Left renal cortex interstitium (tissue), 4 donors: ENCODE data around the gene PCNT. TPM values are rescaled to one million over a fixed set of nuclear protein-coding genes. Genes with fewer than 3 reads are reported as not detected.
A peak's percentile ranks its signal among the peaks of the same experiment; 100 is the strongest.
"Not testable (repeated sequence)": the region's sequence is repeated elsewhere in the genome, so short reads cannot be mapped to it uniquely, and the experiment has no call there.

ENCODE experiments used
- DNase-seq, 4 donors: peaks; one replicate each; pipeline ENCODE4 v3.0.0-alpha.2; 2013; ENCODE audit warnings: low read depth in 4 of 4, low spot score in 2 of 4, missing footprints in 1 of 4
- polyA plus RNA-seq, 4 donors: library from polyadenylated mRNA; unstranded; fragments of 120-200 nt; gene quantifications; one replicate each; pipeline ENCODE4 v1.2.1, GENCODE V29; 2013; ENCODE audit not compliant: insufficient read length in 4 of 4

Gene PCNT
- polyA plus RNA-seq, 4 donors: 25.6 to 46.3 (median 35.3) TPM

DNA sequence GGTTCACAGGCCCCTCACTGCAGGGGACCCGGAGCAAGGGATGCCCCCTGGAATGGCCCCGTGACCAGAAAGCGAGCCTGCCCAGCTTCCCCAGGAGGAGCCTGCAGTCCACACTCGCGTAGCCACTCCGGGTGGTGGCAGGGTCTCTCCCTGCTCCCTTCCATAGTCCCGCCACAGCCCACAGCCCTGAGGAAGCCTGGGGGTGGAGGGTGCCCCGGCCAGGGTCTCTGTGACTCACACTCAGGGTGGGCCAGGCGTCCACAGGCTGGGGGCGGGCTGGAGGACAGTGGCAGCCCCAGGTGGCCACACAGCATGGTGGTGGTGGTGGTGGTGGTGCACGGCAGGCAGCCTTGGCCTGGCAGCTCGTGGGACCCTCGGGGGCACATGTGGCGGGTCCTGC lies 22.2 kb upstream of the PCNT start:
- no peak for DNase-seq

DNA sequence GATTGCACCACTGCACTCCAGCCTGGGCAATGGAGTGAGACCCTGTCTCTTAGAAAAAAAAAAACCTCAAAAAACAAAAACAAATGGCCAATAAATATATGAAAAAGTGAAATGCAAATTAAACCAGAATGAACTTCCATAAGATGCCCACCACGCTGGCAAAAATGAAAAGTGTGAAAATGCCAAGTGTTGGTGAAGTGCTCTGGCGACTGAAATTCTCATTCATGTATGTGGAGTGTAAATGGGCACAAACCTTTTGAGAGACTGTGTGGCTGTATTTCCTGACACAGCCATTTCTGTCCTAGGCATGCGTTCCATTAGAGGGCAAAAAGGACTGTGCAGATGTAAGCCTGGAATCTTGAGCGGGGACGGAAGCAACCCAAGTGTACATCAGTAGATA lies 19.5 kb upstream of the PCNT start:
- DNase-seq: no peak

DNA sequence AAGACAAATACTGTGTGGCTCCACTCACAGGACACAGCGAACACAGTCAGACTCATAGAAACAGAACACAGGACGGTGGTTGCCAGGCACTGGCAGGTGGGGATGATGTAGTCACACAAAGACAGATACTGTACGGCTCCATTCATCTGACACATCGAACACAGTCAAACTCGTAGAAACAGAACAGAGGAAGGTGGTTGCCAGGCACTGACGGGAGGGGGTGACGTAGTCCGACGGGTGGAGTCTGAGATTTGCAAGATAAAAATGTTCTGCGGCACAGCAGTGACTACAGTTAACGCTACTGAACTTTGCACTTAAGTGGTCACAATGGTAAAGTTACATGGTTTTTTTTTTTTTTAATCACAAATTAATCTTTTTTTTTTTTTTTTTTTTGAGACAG lies 19.0 kb upstream of the PCNT start:
- DNase-seq: no peak

DNA sequence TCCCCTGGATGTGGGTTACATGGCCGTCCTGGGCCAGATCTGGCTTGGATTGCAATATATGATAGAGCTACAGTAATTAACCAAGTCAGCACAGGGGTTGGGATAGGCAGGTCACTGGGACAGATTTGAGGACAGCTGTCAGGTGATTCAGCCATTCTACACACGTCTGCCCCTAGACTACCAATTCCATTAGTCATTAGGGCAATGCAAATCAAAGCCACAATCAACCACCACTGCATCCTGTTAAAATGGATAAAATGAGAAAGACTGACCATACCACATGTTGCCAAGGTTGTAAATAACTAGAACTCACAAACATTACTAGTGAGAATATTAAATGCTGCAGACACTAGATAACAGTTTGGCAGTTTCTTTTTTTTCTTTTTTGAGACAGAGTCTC lies 16.3 kb upstream of the PCNT start:
- DNase-seq: no peak

DNA sequence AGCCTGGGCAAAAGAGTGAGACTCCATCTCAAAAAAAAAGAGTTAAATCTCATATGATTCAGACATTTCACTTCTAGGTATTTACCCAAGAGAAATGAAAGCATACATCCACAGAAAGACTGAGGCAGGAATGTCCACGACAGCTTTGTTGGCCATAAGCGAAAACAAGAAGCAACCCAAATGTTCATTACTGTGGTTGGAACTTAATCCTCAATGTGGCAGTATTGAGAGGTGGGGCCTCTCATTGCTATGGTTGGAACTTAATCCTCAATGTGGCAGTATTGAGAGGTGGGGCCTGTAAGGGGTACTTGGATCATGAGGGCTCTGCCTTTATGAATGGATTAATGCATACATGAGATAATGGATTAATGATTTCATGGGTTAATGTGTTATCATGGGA lies 15.5 kb upstream of the PCNT start:
- DNase-seq: no peak

DNA sequence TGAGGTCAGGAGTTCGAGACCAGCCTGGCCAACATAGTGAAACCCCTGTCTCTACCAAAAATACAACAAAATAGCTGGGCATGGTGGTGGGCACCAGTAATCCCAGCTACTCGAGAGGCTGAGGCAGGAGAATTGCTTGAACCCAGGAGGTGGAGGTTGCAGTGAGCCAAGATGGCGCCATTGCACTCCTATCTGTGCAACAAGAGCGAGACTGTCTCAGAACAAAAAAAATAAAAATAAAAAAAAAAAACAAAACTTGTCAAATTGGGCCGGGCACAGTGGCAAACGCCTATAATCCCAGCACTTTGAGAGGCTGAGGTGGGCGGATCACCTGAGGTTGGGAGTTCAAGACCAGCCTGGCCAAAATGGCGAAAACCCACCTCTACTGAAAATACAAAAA lies 13.7 kb upstream of the PCNT start:
- DNase-seq: not testable (repeated sequence)

DNA sequence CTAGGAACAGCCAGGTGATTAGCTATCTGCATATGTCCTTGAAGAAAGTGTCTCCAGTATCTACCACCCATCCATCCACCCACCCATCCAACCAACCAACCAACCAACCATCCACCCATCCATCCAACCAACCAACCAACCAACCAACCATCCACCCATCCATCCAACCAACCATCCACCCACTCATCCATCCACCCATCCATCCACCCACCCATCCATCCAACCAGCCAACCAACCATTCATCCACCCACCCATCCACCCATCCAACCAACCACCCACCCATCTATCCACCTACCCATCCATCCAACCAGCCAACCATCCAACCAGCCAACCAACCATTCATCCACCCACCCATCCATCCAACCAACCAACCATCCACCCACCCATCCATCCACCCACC lies 12.4 kb upstream of the PCNT start:
- no peak for DNase-seq

DNA sequence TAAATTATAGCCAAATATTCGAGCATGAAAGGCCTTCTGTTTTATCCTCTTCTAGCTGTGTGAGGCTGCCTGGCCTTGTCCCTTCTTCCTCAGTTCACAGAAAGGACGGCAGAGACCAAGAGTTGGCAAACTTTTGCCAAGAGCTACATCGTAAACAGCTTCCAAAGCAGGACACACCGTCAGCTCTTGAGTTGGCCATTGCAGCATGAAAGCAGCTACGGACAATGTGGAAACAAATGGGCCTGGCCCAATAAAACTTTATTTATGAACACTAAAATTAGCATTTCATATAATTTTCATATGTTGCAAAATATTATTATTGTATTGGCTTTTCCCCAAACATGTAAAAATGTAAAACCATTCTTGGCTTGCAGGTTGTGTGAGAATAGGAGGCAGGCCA lies 11.0 kb upstream of the PCNT start:
- DNase-seq: no peak

DNA sequence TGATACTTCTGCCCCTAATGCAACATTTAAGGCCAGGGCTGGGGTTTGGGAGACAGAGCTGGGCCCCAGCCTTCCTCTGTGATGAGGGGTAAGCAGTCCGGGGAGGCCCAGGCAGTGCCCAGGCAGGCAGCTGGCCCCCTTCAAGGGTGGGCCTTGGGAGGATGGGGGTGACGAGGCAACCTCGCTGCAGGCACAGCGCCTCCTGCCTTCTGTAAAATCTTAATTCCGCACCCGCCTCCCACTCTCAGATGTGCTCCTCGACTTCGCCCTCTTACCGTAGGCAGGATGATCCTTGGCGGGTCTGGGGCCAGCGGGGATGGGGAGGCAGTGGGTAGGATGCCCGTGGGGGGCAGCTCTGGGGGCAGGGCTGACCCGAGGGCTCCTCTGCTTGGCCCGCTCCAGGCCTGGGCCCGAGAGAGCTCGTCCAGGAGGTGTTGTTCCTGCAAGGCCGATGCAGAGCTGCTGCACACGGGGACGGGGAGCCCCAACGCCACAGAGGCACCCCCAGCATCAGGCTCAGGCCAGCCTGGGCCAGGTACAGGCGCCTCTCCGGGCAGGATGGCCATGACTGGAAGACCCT lies 9.4 kb upstream of the PCNT start:
- no peak for DNase-seq

DNA sequence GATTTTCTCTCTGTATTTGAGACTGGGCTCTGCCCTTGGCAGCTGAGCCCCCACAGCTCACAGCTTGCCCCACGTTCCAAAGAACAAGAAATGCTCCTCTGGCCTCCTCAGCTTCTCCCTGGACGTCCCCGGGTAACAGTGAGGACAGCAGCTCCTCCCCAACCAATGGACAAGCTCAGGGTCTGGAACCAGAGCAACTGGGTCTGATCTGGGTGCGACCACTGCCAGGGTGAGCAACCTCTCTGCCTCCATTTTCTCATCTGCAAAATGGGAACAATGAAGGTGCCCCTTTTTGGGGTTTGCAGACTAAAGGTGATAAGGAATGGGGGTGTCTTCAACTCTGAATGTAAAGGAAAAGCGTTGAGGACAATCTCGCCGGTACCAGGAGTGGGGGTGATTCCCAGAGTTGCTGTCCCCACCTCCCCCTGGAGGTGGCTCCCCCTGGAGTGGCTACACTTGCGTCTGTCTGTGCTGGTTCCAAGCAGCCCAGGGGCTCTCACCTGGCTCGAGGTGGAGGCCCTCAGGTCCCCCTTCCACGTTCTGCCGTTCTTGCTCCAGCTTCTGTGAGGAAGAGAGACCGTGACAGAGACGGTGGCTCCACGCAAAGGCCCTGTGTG lies 7.1 kb upstream of the PCNT start:
- no peak for DNase-seq

DNA sequence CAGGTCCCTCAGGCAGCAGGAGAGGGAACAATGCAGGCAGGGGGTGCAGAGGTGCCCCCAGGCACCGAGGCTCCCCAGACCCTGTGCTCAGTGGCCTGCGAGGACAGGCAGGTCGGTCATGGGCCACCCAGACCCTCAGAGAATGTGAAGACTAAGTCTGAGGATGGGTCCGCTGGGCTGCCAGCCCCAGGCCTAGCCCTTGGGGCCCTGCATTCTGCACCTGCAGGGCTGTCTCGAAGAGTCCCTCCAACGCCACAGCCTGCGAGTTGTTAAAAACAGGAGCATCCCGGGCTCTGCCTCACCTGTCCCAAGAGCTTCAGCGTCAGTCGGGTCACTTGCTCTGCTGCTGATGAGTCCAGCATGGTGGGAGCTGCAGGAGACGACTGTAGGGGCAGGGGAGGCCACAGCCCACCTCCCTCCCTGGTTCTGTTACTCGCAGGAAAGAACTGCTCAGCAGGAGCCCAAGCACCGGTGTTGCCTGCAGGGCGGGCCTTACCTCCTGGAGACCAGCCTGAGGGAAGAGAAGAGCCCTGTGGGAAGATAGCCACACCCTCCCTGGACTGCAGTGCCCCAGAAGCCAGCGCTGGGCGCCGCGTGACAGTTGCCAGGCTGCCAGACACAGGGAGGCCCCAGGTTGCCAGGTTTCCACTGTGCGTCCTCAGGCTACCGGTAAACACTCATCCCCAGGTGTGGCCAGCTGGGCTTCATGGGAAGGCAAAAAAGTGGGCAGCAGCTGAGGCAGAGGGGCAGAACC lies 6.1 kb upstream of the PCNT start:
- no peak for DNase-seq

DNA sequence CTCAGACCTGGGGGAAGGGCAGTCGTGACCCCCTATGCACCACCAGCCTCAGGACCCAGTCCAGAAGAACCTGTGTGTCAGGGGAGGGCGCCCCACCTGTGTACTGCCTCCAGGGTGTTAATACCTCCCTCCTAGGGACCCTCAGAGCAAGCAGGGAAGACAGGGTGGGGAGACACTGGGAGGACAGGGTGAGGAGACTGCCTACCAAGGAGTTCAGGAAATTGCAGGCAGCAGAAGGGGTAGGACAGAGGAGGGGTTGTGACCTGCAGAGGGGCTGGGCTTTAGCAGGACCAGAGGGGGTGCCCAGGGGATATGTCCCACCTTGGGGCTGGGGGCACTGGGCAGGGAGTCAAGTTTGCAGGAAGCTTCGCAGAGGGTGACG lies 5.5 kb upstream of the PCNT start:
- no peak for DNase-seq

DNA sequence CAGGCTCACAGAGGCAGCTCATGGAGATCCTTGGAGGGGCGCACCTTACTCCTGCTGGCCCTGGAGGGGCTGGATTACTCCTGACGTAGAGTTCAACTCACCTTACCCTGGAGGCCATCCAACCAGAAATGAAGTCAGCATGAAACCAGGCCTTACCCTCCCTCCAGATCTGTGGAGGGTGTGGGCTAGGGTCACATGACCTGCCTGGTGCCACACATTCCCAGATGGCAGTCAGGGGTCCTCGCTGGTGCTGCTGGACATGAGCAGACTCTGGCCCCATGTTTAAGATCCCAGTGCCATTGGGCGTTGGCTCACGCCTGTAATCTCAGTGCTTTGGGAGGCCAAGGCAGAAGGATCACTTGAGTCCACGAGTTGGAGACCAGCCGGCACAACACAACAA lies 4.8 kb upstream of the PCNT start:
- no peak for DNase-seq

DNA sequence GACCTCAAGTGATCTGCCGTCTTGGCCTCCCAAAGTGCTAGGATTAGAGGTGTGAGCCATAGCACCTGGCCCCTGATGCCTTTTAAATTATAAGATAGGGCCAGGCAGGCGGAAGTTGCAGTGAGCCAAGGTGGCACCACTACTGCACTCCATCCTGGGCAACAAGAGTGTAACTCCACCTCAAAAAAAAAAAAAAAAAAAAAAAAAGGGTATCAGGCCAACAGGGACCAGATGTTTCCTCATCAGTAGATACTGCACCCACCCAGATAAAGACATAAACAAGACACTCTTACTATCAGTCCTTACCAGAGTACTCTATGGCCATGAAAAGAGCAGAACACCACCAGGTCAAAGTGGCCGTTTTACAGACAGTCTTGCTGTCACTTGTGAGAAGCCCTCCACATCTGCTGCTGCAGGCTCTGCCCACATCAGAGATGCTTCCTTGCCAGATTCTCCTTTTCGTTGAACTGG lies 3.6 kb upstream of the PCNT start:
- DNase-seq: no peak

DNA sequence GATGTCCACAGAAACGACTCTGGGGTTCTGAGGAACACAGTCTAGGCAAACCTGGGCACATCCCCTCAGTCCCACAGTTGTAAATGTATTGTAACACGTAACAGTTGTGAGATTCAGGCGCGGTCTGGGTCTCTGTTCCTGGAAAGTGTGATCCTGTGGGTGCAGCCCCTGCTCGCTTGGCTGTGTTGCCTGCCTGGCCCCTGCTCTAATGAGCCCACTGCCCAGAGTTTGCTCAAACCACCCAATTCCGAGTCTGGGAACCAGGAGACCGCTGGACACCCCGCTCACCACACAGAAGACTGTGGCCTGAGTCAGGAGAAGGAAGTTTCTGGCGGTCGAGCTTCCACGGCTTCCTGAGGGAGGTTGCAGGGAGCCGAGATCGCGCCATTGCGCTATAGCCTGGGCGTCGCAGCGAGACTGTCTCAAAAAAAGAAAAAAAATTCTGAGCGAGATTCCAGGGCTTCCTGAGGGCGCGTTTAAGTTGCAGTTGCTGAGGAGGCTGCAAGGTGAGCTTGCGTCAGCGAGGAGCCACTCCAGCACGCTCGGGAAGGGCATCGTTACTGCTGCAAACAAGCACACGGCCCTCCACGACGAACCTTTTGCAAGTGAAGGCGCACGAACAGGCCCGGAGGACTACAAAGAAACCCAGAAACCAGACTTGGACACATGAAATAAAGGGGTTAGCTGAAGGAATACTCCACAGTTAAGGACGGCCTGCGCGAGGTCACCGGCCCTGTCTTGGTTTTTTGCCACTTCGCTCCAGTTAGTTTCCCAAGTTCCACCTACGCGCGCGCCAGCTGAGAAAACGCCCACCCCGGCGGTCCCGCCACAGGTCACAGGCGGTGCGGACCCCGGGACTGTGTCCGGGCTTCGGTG lies 1.4 kb upstream of the PCNT start:
- no peak for DNase-seq

DNA sequence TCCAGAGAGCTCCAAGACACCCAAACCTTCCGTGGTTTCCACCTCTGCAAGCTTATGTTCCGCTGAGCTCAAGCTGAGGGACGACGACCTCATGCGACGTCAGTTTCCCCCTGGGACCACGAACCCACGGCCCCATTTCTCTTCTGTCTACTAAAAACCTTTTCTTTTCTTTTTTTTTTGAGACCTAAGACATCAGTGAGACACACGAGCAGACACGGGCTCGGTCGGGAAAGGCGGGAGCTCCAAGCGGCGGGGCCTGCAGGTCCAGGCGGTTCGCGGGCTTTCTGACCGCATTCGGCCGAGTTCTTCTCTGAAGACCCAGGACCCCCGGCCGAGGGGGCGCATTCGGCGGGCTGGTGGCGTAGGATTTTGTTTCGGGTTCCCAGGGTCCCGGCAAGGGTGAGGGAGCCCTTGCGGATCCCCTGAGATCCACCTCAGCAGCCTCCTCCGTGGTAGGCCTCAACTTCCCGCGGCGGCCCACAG lies 688 bp upstream of the PCNT start:
- no peak for DNase-seq

DNA sequence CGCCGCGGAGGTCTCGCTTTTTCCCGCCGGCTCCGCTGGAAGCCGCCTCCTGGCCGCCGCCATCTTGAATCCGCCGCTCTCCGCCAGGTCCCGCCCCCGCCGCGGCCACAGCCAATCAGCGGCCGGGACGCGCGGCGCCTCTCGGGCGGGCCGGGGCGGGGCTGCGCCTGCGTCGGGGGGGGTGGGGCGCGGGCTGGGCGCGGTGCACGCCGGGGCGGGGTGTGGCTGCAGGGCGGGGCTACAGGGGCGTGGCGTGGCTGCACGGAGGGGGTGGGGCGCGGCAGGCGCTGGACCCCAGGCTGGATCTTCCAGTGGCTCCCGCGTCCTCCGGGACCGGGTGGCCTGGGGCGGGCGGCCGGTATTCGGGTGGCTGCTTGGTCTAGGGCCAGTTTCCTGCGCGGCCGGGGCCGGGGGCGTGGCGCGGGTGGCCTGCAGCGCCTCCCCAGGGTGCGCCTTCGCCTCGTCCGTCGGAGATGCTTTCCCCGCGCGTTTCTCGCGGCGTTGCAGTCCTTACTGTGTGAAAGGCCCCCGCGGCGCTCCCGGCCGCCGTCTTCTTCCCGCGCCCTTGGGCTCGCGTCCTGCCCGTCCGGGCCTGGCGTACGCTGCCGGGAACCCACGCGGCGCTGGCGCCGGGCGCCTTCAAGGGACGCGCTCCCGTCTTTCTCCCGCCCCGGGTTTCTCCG lies 575 bp downstream of the PCNT start:
- peak in 3 of 4 donors; percentile 64 to 68 (median 65) for DNase-seq

DNA sequence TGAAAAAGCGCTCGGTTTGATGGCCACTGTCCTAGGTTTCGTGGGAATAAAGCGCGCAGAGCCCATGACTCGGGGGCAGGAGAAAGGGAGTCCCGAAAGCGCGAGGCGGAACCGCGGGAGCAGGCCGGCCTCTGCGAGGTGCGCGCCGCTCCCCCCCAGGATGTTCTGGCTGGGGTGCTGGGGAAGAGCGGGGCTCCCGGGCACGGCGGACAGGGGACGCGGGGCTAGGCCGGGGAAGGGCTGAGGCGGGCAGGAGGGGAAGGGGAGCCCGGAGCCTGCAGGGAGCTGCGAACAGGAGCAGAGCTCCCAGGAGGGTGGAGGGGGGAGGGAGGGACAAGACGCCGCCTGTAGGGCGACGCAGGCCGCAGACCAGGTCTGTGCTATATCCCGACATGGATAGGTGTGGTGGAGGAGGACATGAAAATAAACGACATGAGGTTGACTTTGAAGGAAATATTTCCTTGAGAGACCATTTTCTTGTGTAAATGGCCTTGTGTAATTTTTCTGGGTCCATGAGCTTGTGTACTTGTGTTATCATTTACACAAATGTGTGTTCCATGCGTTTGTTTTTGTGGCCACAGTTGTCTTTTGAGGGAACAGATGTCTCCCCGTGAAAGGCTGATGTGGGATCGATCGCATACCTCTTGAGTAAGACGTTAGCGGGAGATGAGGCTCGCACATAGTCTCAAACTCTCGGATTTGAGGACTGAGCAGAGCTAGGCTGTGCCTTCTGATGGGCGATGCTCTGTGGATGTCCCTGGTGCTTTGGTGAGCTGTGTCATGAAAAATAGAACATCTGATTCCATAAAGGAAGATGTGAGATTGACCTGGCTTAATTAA lies 1.3 kb downstream of the PCNT start:
- DNase-seq: no peak

DNA sequence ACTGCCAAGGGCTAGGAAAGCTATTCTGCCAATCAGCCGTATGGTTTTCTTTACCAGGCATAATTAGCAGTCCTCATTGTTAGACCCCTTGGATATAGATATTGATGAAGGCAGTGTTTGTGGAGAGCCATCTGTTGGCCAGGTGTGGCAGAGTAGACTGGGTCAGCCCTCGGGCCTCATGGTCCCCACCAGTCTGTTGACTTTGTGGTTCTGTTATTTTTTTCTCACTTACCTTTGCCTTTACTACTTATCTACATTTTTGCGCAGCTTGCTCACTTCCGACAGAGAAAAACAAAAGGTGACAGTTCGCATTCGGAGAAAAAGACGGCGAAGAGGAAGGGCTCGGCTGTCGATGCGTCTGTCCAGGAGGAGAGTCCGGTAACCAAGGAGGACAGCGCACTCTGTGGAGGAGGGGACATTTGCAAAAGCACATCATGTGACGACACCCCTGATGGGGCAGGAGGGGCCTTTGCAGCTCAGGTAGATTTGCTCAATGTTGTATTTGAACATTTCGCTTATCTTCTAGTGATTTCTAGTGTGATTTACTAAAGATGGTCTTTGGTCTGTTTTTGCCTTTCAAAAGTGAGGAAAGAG lies 2.3 kb downstream of the PCNT start:
- DNase-seq: no peak
